ENCODE measurements around the gene BHLHE40.

BHLHE40 gene

GRCh38 chr3:4985330-4986174, 6.3 kb downstream of the BHLHE40 start:
- no peak for DNase-seq

GRCh38 chr3:4986175-4986781, 7.0 kb downstream of the BHLHE40 start:
- DNase-seq, result no peak

DNA sequence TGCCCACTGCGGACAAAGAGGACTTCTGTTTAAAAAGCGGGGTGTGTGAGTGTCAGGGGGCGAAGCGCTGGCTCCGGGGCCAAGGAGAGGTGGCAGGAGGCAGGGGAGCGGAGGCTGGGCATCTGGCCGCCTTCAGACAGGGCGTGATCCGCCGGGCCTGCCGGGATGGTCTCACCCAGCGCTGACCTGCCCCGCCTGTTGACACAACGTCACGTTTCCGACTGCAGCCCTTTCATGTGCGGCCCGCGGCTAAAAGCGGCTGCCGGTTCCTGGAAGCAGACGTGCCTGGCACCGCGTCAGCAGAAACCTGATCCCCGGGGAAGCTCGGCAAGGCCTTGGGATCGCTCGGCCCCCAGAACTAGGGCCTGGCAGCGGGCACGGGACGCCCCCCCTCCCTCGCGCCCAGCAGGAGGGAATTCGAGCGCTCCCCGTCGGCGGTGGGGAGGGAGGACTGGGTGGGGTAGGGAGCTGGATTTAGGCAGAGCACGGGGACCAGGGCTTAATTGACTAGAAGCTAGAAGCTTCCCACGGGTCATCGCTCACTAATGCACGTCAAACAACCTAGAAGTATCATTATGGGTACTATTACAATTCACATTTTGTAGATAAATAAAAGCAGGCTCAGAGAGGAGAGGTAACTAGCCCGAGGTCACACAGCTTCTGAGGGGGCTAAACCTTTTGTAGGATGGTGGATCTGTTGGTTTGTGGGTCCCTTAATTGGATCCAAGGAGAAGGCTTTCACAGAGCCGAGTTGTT, 7.7 kb downstream of the BHLHE40 start:
- DNase-seq, result peak; percentile 94

- DNase-seq, result no peak
Observed at GRCh38 chr3:4987538-4988296, 8.5 kb downstream of the BHLHE40 start.

DNA sequence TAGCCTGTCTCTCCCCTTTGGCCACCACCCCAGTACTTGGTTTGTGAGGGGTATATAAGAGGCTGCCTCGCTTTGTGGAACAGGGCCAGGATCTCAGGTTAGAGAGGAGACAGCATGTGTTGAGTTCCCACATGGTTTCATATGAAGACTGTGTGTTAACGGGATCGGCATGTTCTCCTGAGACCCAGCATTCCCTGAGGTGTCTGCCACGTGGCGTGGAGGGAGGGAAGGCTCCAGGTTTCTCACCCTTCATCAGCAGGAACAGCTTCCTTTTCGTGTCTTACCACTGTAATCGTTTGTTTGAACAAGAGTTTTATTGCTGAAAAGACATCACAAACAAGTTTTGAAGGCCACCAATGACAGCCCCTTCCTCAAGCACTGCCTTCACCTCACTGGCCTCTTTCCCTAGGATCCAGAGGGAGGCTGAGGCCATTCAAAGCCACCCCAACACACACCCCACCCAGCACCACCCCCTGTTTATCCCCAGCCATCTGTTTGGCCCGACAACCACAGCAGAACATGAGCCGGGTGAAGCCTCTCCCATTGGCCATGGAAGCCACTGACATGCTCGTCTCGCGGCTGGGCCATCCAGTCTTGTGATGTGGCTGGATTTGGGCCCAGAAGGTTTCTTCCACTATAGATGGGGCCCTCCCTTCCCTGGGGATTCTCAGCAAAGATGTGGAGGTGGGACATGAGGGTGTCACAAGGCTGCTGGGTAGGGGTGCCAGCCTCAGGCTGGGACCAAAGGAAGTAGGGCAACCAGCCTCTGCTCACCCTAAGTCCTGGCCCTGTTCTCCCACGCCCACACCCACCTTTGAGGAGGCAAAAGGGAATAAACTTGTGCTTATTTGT, 10.0 kb downstream of the BHLHE40 start:
- DNase-seq, result no peak

DNA sequence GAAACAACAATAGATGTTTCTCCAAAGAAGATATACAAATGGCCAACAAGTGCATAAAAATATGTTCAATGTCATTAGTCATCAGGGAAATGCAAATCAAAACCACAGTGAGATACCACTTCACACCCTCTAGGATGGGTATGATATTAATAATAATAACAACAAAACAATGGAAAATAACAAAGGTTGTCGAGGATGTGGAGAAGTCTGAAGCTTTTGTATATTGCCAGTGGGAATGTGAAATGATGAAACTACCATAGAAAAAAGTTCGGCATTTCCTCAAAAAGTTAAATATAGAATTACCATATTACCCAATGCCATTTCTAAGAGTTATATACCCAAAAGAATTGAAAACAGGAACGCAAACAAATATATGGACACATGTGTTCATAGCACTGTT, 10.8 kb downstream of the BHLHE40 start:
- DNase-seq, result no peak

DNA sequence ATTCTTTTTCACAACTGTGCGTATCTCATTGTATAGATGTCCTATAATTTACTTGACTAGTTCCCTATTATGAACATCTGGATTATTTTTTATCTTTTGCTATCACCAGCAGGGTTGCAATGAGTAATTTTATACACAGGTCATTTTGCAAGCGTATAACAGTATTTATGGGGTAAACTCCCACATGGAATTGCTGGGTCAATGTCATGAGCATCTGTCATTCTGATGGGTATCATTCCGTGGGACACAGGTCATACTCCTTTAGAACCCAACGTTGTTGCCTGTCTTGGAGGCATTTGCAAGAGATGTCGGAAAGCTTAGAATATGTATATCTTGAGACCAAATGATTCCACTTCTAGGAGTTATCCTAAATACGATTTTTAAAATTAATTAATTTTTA, 12.9 kb downstream of the BHLHE40 start:
- no peak for DNase-seq

DNA sequence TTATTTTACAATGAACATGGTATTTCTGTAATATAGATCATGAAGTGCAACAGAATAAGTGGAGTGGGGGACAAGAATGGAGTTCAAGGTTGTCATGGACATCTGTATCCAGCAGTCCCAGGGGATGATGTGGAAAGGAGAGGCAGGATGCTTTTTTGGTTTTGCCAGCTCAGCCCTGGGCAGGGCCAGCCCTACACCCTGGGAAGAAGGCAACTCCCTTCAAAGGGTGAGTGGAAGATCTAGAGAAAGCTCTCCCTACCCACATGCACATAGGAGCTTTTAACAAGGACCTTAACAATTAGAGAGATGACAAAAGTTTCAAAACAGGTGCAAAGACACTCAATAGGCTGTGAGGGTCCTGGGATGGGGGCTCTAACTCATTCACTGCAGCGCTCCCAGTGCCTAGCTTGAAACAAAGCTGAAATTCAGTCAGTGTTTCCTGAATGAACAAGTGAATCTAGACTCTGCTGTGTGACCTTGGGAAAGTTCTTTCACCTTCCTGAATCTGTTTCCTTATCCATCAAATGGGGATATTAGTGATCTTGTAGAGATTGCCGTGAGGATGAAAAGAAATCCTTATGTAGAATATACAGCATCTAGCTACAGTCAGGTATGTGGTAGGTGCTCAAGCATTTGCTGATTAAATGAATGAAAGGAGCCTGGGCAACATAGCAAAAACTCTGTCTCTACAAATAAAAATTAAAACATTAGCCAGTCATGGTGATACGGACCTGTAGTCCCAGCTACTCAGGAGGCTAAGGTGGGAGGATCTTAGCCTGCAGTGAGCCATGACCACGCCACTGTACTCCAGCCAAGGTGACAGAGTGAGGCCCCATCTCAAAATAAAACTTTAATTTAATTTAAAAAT, 14.3 kb downstream of the BHLHE40 start:
- DNase-seq, result no peak

- no peak for DNase-seq
Observed at GRCh38 chr3:4994144-4994730, 15.0 kb downstream of the BHLHE40 start.

GRCh38 chr3:4994823-4995499, 15.7 kb downstream of the BHLHE40 start:
- DNase-seq, result no peak

DNA sequence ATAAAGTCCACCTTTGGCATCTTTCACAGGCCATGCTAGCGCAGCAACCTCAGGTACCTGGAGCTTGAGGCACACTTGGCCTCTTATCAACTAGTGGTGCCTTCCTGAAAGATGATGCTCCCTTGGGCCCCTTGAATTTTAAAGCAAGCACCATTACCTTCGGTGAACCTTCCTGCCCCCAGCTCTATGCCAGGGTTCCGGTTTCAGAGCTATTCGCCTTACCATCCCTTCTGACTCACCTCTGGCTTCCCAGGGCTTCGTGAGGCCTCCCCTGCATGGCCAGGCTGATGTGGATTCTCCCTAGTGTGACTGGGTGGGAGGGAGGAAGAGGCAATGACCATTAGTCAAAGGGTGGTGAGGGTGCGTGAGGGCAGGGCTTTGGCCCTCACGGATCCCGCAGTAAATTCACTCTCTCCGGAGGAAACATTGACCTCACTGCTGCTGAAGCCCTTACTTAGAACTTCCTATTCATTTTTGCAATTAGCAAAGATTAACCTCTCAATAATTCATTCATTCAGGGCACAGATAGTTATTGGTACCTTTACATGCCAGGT, 16.3 kb downstream of the BHLHE40 start:
- DNase-seq, result no peak

DNA sequence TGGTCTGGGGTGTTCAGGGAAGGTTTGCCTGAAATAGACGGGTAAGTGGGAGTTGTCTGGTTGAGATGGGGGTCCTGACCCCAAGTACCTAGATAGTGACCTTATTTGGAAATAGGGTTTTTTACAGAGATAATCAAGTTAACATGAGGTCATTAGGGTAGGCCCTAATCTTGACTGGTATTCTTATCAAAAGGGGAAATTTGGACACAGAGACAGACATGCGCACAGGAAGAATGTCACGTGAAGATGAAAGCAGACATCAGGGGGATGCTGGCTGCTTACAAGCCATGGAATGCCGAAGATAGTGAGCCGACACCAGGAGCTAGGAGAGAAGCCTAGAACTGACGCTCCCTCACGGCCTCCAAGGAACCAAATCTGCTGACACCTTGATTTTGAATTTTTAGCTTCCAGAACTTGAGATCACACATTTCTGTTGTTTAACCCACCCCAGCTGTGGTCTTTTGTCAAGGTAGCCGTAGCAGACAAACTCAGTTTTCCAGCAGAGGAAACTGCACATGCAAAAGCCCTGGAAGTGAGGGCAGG, 17.1 kb downstream of the BHLHE40 start:
- no peak for DNase-seq

GRCh38 chr3:4996771-4997291, 17.6 kb downstream of the BHLHE40 start:
- no peak for DNase-seq

- no peak for DNase-seq
Observed at GRCh38 chr3:4997946-4998345, 18.7 kb downstream of the BHLHE40 start.

DNA sequence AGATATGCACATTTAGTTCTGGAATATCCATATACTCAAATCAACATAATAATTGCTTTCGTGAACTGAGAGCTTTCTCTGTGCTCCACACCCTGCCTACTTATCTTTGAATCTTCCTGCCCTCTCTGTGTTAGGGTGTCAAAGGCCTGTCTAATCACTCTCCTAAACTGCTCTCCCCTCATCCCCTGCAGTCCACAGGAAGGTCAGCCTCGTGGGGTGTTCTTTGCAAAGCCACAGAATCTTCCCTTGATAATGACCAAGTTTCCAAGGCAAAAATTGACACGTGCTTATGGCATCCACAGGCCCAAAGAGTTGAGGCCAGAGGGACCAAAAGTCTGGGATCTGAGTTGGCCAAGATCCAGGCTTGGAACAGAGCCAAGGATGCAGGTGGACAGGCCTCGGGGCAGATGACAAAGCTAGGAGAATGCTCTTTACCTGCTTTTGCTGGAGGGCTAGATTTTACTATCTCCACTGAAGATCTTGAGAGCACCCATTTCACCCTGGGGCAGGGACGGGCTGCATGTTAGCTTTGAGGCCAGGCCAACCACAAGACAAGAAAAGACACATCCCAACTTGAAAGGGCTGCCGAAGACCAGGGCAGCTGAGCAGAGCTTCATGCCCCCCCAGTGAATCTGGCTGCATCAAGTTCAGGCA, 20.4 kb downstream of the BHLHE40 start:
- peak; percentile 25 for DNase-seq

DNA sequence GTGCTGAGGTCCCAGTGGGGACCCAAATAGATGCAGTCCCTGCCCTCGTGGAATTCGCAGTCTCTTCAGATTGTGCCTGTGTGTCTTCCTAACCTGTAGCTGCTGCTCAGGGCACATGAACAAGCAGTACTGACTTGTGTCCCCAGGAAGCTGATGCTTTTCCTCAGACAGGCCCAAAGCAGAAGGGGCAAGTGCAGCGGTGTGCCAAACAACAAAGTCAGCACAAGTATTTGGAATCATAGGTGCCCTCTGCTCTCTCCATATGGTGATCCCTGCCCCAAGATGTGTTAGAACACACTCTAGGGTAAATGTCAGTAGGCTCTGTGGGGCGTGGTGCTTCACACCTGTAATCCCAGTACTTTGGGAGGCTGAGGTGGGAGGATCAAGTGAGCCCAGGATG, 21.9 kb downstream of the BHLHE40 start:
- no peak for DNase-seq

DNA sequence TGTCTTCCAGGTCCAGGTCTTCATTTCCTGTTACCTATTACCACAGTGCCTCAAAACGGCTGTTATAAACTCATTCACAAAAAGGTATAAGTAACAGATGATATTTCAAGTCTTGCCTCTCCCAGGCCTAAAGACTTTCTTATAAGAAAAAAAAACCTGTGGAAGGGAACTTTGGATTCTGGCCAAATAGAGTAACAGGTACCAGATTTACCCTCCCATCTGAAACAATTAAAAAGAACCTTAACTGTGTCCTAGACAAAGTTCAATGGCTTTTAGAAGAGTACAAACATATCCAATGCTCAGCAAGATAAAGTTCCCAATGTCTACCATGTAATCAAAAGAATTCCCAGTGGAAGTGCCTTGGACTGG, 22.6 kb downstream of the BHLHE40 start:
- no peak for DNase-seq

- no peak for DNase-seq
Observed at GRCh38 chr3:5002174-5002870, 23.1 kb downstream of the BHLHE40 start.

Measured in NCI-H2029 (cell line).